HG03354 (cell line): Measurements from ENCODE around the gene HDAC1.

Experiments used
- ATAC-seq: cut with Tn5 transposase; IDR thresholded peaks from one replicate; pipeline ENCODE4 v1.9.1; 2021; ENCODE audit warnings: mild to moderate bottlenecking; ENCODE audit not compliant: unreplicated experiment, poor library complexity, severe bottlenecking

Gene HDAC1

DNA sequence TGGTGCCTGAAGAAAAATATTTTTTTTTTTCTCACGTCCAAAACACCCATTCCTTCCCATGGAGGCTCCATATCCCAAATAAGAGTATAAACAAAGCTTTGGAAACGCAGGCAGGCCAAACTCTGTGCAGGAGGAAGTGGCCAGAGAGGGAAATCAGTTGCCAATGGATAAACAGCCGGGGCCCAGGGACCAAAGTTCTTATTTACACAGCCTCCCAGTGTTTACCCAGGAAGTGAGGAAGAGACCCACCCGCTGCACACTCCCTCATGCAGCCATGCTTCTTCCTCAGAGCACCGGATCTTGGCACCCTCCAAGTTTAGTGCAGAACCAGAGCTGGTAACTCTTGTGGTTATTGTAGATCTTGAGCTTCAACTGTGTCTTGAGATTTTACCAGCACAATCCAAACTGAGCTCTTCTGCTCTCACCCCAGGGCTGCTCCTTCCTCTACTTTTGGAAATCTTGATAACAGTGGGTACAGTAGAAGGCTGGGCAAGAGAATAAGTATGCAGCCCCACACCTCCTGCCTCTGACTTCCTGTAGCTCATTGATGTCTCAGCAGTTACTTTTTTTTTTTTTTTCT, 29.9 kb downstream of the HDAC1 start:
- no peak for ATAC-seq

DNA sequence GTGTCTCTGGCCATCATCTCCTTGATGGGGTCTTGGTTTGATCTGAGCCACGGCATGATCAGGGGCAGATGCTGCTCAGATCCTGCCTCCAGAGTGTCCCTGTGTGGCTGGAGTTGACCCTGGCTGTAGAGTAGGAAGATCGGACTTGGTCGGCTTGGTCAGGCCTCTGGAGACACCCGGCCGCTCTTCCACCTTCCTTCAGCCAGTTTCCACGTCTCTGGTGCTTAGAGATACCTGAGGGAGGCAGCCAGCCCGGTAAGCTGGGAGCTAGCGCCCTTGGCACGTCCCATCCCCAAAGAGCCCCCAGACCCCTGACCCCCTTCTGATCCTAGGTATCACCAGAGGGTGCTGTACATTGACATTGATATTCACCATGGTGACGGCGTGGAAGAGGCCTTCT, 35.3 kb downstream of the HDAC1 start:
- no peak for ATAC-seq

DNA sequence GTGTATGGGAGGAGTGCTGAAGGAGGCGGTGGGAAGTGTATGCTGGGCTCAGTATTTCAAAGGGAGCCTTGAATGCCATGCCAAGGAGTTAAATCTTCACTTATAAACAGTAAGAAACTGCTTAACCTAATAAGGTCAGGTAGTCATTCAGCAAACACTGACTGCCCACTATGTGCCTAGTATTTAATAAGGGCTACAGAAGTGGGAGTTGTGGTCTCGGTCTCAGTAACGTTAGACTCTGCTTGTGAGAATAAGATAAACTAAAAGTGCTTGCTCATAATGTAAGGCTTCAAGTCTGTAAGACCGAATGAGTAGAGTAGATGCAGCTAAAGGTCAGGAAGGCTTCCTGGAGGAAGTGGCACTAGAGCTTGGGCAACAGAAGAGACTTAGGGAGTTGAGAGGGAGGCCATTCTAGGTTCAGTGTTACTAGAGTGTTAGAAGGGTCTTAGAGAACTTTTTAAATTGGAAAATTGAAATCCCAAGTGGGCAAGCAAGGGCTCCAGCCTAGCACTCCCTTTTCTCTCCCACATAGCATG, 38.1 kb downstream of the HDAC1 start:
- no peak for ATAC-seq

DNA sequence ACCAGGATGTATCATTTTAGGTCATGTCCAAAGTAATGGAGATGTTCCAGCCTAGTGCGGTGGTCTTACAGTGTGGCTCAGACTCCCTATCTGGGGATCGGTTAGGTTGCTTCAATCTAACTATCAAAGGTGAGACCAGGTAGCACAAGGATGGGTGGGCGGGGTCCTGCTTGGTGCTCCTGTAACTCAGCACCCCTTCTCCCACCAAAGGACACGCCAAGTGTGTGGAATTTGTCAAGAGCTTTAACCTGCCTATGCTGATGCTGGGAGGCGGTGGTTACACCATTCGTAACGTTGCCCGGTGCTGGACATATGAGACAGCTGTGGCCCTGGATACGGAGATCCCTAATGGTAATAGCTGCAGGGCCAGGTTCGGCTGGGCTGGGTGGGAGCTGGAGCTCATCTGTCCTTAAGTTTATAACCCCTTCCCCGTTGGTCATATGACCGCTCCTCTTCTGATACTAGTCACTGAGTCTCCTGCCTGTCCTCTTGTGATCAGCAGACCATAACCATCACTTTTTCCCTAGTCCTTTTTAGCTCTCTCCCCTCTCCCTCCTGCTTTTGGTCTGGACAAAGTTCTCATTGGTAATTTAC, 38.8 kb downstream of the HDAC1 start:
- no peak for ATAC-seq

DNA sequence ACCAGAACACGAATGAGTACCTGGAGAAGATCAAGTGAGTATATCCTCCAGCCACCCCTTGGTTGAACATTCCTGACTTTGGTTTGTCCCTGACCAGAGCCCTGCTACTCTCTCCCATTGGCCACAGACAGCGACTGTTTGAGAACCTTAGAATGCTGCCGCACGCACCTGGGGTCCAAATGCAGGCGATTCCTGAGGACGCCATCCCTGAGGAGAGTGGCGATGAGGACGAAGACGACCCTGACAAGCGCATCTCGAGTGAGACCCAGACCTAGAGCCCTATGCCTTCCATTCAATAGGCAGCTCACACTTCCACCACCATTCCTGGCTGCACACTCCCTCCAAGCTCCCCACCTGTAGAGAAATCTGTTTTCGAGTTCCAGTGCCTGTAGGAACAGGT, 39.7 kb downstream of the HDAC1 start:
- no peak for ATAC-seq

DNA sequence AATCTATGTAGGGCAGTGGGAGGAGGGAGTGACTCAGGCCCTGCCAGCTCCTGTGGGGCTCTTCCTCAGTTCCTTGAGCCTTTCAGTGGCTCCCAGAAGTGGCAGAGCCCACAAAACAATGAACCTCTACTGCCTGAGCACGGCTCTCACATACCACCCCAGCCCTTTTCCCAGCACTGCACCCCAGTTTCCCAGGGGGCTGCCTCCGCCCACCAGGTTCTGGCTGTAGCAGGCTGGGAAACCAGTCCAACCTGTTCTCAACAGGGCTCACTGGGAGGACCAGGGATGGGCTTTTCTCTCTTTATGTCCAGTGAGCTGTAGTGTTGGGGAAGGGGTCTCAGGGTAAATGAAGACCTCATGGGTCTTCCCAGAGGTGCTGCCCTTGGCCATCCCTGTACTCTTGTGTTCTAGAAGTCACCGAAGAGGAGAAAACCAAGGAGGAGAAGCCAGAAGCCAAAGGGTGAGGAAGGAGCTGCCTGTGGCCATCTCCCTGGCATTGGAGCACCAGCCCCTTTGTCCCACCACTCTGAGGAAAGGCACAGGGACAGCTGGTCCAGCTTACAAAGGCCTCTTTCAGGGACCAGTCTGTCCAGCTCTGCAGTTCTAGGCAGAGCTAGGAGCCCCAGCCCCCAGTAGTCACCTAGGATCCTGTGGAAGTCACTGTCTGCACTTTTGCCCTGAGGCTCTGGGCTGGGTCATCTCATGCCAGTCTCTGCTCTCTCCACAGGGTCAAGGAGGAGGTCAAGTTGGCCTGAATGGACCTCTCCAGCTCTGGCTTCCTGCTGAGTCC, 40.6 kb downstream of the HDAC1 start:
- no peak for ATAC-seq

DNA sequence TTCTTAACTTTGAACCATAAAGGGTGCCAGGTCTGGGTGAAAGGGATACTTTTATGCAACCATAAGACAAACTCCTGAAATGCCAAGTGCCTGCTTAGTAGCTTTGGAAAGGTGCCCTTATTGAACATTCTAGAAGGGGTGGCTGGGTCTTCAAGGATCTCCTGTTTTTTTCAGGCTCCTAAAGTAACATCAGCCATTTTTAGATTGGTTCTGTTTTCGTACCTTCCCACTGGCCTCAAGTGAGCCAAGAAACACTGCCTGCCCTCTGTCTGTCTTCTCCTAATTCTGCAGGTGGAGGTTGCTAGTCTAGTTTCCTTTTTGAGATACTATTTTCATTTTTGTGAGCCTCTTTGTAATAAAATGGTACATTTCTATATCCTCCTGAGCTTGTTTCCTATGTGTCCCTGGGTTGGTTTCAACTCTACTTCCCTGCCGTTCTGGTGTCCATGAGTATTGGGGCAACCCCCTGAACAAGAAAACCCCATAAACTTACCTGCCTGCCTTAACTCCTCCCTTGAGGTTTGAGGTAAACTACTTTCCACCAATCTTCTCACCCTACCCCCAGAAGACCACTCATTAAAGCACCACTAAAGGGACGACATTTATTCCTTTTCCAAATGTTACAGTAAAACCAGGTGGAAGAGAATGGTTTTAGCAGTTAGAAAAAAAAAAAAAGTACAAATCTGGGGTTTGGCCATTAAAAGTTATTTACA, 41.5 kb downstream of the HDAC1 start:
- ATAC-seq: no peak

DNA sequence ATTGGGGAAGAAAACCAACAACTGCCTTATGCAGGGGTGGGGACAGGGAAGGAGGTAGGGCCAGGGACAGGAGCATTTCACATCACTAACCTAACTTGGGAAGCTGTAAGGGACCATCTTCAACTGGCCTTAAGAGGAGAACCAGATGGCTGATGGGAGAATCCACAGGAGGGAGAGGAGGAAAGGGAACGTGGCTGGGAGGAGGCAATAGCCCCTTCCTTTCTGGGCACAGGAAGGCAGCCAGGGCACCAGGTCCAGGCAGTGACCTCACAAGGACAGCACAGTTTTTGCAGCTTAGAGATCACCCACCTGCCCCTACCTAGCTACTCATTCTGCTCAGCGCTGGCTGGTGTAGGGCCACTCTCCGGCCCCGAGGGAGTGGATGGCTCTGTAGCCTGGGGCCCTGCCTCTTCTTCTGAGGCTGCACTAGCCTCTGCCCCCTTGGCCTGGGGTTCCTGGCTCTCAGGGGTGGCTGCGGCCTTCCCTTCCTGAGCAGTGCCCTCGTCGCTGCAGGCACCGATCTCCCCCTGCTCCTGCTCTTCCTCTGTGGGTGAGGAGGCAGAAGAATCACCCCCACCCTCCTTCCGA, 42.5 kb downstream of the HDAC1 start:
- no peak for ATAC-seq

DNA sequence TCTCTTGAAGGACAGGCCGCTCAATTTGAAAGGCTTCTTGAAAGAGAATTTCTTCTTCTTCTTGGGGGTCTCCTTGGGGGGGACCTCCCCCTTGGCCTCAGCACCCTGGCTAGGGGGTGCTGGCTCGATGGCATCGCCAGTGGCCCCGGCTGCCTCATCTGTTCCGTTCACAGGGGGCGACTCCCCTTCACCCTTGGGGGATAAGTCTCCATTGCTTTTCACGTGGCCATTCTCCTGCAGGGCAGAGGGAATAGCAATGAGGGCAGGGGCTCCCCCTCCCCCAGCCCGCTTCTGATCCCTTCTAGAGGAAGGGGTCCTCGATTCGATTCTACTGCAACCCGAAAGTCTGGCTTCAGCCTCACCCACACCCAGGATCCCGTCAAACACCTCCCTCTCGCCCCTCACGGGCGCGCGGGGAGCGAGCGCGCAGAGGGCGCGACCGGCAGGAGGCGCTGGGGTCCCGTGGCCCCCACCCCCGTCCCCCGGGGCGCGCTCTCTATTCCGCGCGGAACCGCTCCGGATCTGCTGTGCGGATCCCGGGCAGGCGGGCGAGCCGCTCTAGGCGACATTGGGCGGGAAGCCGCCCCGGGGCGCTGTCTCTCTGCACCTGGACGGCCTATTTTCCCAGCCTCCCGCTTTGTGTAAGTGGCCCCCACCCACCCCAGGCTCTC, 43.1 kb downstream of the HDAC1 start:
- ATAC-seq: peak; percentile 27

DNA sequence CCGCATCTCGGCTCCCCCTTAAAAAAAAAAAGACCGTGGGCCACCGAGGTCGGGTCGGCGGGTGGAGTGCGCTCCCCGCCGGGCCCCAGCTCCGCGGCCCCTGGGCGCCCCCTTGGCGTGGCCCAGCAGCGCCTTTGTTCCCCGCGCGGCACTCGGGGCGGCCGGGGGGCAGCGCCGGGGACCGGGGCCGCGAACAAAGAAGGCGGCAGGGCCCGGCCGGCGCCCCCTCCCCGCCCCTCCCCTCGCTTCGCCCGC, 43.6 kb downstream of the HDAC1 start:
- peak; percentile 3 for ATAC-seq

DNA sequence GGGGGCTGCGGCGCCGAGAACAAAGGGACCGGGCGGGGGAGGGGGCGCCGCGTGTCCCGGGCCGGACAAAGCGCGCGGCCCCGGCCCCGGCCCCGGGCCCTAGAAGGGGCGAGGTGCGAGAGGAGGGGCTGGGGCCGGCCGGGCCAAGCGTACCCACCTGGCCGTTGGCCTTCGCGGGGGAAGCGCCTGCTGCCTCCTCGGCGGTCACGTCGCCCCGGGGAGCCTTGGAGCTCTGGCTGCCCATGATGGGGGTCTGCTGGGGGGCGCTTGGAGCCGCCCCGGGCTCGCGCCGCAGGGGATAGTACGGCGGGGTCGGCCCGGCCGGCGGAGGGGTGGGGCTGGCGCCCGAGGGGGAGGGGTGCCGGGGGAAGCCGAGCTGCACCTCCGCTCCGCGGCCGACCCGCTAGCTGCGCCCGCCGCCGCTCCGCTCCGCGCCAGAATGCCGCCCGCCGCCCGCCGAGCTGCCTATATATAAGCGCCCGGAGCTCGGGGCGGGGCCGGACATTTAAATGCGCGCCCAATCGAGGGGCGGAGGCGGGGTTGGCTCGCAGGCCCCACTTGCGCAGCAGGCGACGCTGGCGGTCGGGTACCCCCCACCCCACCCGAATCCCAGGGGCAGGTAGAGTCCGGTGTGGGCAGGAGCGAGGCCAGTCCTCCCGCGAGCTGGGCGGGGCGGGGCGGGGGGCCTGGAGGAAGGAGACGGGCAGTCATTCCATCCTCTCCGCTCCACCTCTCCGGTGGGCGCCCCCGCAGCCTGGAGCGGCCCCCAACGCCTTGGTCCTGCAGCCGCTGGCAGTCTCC, 44.1 kb downstream of the HDAC1 start, which contains the start of gene MARCKSL1:
TSS of gene MARCKSL1 (minus strand) at position 444 of the 801 bp plus-strand sequence. CDS start at position 244, 200 bp downstream.
- peak; percentile 37 for ATAC-seq

DNA sequence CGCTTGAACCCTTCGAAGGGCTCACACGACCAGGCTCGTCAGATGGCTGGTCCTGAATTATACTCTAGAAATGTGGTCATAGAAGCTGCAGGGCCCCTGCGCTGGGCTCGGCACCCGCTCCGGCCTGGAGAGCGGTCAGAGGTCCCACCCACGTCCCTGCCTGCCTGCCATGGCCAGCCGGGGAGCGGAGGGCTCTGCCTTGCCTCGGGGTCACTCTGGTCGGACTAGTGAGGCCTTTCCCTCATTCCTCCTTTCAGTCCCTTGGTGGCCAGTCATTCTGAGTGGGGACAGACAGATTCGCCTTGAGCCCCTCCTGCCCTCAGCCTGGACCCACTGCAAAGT, 44.7 kb downstream of the HDAC1 start:
- ATAC-seq: no peak

DNA sequence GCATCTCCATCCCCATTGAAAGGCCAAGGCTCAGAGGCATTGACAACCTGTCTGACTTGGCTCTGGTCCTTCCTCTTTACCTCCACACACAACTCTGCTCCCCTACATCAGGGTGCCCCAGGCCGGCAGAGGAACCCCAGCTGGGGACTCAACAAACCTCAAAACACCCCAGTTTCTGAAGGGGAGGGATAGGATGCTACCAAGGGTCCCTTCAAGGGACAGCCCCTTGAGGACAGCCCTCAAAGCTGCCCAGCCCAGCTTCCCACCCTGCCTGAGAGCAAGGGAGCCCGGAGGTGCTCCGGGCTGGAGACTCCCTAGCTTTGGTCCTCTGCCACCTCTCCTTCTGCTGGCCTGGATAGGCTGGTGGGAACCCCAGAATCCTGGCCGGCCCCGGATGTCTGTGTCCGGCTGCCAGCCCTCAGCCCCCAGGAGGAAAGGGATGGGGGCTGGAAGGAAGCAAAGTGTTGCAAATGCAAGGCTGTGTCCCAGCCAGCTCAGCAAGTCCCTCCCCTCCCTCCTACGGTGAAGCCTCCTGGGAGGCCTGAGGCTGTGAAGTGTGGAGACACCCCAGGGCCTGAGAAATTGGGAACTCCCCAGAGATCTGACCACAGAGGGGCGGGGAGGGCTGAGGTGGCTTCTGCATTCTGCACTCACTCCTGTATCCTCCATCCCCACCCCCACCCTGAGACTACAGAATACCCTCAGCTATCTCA, 45.2 kb downstream of the HDAC1 start:
- no peak for ATAC-seq

DNA sequence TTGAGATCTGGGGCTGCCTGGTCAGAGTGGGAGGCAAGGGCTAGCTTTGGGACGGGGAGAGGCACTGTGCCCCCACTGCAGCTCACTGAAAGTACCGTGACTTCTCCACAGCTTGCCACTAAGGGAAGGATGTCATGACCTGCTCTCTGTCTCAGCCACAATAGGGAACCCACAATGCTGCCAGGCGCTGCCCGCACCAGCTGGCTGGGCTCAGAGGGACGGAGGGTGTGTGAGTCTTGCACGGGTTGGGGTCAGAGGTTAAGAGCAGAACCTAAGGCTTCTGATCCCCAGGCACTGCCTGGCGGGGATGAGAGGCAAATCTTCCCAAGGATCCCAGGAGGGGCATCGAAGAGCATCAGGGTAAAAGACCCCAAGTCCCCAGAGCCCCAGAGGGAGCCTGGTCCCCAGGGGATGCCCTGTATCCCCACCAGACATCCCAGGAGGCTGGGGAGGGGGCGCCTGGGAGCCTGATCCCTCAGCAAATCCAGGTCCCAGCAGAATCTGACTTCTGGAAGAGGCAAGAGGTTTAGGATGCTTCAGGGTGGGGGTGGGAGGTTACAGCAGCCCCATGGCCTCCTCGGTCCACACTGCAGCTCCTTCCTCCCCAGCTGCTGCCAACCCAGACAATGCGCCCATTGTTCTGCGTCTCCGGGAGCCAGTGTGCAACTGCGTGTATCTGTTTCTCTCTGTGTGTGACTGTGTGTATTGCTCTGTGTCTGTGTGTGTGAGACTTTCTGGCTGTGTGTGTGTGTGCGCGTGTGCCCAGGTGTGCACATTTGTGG, 46.2 kb downstream of the HDAC1 start:
- ATAC-seq: no peak

DNA sequence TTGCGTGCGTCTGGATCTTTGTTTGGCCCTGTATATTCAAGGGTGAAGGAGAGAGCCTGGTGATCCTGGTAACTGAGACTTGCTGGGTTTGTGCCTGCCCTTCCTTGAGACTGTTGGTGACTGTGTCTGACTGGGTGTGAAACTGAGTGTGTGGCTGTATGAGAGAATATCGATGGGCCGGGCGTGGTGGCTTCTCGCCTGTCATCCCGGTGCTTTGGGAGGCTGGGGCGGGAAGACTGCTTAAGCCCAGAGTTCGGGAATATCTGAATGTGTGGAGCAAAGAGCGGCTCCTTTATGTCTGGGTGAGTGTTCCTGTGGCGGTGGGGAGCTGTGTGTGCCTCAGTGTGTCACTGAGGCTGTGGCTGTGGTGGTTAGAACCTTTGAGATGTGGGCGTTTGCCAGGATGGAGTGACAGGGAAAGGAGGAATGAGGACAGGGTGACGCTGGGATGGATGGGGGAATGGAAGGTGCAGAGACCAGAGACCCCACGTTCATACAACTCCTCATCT, 46.8 kb downstream of the HDAC1 start:
- no peak for ATAC-seq

DNA sequence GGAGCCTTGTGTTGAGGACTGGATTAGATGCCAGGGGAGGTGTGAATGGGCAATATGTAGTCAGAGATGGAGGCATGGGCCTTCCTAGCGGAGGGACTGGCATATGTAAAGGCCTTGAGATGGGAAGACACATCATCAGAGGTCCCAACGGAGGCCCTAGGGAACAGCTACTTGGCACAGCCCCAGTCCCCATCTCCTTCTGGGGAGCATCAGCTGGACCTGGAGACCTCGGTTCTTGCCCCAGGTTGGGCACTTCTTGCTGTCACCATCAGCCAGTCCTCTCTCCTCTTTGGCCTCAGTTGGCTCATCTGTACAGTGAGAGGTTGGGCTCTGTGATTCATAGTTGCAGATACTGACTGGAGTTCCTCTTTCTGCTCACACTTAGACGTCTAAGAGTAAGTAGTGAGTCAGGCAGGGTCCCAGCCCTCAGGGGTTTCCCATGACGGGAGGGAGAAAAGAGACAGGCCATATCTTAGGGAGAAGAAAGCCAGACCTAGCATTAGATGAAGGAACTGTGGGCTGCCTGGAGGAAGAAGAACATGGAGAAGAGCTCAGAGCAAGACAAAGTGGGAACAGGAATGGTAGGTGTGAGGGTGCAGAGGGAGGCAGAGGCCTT, 47.6 kb downstream of the HDAC1 start:
- no peak for ATAC-seq

DNA sequence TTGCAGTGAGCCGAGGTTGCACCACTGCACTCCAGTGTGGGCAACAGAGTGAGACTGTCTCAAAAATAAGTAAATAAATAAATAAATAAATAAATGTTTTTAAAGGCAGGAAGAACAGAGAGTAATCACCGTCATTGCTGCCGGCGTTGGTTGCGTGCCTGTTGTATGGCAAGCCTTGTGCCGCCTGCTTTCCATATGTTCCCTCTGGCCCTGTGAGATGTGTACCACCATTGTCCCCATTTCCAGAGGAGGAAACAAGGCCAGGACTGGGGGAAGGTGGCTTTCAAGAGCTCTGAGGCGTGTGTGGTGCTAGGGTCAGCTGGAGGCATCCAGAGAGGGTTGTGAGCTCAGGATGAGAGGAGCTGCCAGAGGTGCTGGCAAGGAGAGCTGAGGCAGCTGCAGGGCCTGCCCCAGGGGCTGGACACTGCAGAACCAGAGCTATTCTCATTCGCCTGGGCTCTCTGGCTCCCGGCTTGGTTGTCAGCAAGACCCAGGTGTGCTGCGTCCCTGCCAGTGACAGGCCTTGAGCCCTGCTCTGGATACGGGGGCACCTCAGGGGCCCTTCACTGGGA, 49.4 kb downstream of the HDAC1 start:
- no peak for ATAC-seq
